Neural cell (in vitro differentiated cells): ENCODE results near the gene TSPYL6.
"Not testable (repeated sequence)": the region's sequence is repeated elsewhere in the genome, so short reads cannot be mapped to it uniquely, and the experiment has no call there.

ENCODE experiments used
- CTCF ChIP-seq: fragments of 450-650 bp; IDR thresholded peaks from 2 replicates; pipeline ENCODE4 v1.5.1; 2014; ENCODE audit warnings: antibody characterized with exemption, mild to moderate bottlenecking, moderate library complexity; ENCODE audit not compliant: poor library complexity, severe bottlenecking
- EP300 ChIP-seq: fragments of 450-650 bp; conservative IDR thresholded peaks from 2 replicates; pipeline ENCODE4 v1.6.1; 2014; ENCODE audit warnings: antibody characterized with exemption, mild to moderate bottlenecking, moderate library complexity; ENCODE audit not compliant: poor library complexity, severe bottlenecking
- EZH2 ChIP-seq: fragments of 200-600, 300-800 bp; shearing (Covaris generic), sonication (generic); IDR thresholded peaks from 2 replicates; pipeline ENCODE4 v1.6.1; 2014; ENCODE audit warnings: antibody characterized with exemption, low read length, borderline replicate concordance, mild to moderate bottlenecking; ENCODE audit not compliant: insufficient read depth, poor library complexity, severe bottlenecking
- MXI1 ChIP-seq: fragments of 450-650 bp; conservative IDR thresholded peaks from 2 replicates; pipeline ENCODE4 v1.6.1; 2014; ENCODE audit warnings: antibody characterized with exemption, mild to moderate bottlenecking; ENCODE audit not compliant: poor library complexity, severe bottlenecking
- POLR2AphosphoS5 ChIP-seq: IDR thresholded peaks from 2 replicates; pipeline ENCODE4 v1.6.1; 2012
- RAD21 ChIP-seq: fragments of 450-650 bp; conservative IDR thresholded peaks from 2 replicates; pipeline ENCODE4 v1.6.1; 2014; ENCODE audit warnings: antibody characterized with exemption, mild to moderate bottlenecking, moderate library complexity
- REST ChIP-seq: IDR thresholded peaks from 2 replicates; pipeline ENCODE4 v1.6.1; 2012; ENCODE audit warnings: borderline replicate concordance
- SMC3 ChIP-seq: fragments of 450-650 bp; conservative IDR thresholded peaks from 2 replicates; pipeline ENCODE4 v1.6.1; 2014; ENCODE audit warnings: antibody characterized with exemption, mild to moderate bottlenecking, moderate library complexity; ENCODE audit not compliant: poor library complexity
- TAF1 ChIP-seq: IDR thresholded peaks from 2 replicates; pipeline ENCODE4 v1.6.1; 2012; ENCODE audit warnings: low read depth

GRCh38 chr2:54265081-54265480 lies 9.1 kb upstream of the TSPYL6 start:
- TF ChIP-seq TAF1, POLR2AphosphoS5, CTCF, EP300, REST, MXI1, EZH2, SMC3, RAD21: not testable (repeated sequence)
